Measurements from ENCODE around the gene WNT4. TPM values are rescaled to one million over a fixed set of nuclear protein-coding genes. Genes with fewer than 3 reads are reported as not detected.

The WNT4 gene
- total RNA-seq, 1 experiment from 2014 or later = 0.79 TPM

DNA sequence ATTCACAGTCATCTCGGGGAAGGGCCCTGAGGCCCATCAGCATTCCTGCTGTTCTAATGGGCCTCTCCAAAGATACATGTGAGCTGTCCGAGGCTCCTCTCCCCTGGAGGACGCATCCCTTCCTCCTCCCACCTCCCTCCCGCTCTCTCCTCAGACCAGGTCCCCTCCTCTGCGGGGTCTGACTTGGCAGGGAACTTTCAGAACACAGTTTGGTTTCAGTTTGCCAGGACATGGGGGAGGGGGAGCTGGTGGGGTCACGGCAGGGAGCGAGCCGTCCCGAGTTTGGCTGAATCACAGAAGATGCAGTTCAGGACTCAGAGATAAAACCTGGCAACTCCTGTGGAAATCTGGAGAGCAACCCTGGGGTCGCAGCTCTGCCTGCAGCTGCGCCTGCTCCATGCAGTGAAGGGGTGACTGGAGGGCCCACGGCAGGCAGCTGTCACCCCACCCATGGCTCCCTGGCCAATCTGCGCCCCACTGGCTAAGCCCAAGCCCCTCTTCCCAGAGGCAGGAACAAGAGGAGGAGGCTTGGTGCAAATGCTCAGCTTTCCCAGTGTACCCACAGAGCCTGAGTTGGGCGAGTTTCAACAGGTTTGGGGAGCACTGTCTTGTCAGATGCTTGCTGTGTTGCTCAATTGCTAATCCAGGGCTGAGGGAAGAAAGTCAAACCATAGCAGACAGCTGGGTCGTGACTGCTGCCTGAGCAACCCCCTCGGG lies 5.7 kb downstream of the WNT4 start:
- DNase-seq = no peak
- ChIA-PET CTCF (no interaction called here), POLR2A (no interaction called here)
- TF ChIP-seq CTCF (IDR thresholded peaks at IDR 0.05; ENCODE audit: insufficient read depth in 1 of 2, low read depth in 1 of 2, low read length in 1 of 2, severe bottlenecking in 1 of 2, unreplicated experiment in 1 of 2) = no peak
- Histone ChIP-seq H3K4me3 (ENCODE audit: low read depth, low read length) (no peak overlapping the region), H3K36me3 (ENCODE audit: control insufficient read depth, insufficient read depth, low read length) (no peaks in the 10 kb centered on the region), H3K4me1 (no peaks in the 10 kb centered on the region), H3K27me3 (replicated peaks; ENCODE audit: control insufficient read depth, insufficient read depth, low read length) (no peaks in the 10 kb centered on the region; the same call in none of the 2 replicates), H3K9me3 (no peaks in the 10 kb centered on the region)
- no peaks in the 10 kb centered on the region for H3K4me1 Mint-ChIP-seq (ENCODE audit: low read depth, unreplicated experiment)
- BruUV-seq (replicated peaks) = no TSS peak
- intact Hi-C loops (cut with micrococcal nuclease; ENCODE audit: unreplicated experiment) = no loop called here
- no peaks in the 10 kb centered on the region for H3K27me3 Mint-ChIP-seq (ENCODE audit: insufficient read depth, unreplicated experiment)
- no peaks in the 10 kb centered on the region for H3K36me3 Mint-ChIP-seq (ENCODE audit: insufficient read depth, unreplicated experiment)
- no peaks in the 10 kb centered on the region for H3K9me3 Mint-ChIP-seq (ENCODE audit: unreplicated experiment)
- H3K4me3 Mint-ChIP-seq (ENCODE audit: unreplicated experiment) = no peak overlapping the region
- H3K27ac Mint-ChIP-seq (ENCODE audit: unreplicated experiment) = no peak overlapping the region

- Histone ChIP-seq H3K4me1 (no peaks in the 10 kb centered on the region), H3K27me3 (replicated peaks; ENCODE audit: control insufficient read depth, insufficient read depth, low read length) (no peaks in the 10 kb centered on the region; the same call in 1 of the 2 replicates), H3K4me3 (ENCODE audit: low read depth, low read length) (no peak overlapping the region), H3K9me3 (no peaks in the 10 kb centered on the region), H3K36me3 (ENCODE audit: control insufficient read depth, insufficient read depth, low read length) (no peaks in the 10 kb centered on the region)
- Mint-ChIP-seq H3K36me3 (ENCODE audit: insufficient read depth, unreplicated experiment) (peaks cover 13% of the 10 kb centered on the region), H3K27ac (ENCODE audit: unreplicated experiment) (no peak overlapping the region), H3K4me3 (ENCODE audit: unreplicated experiment) (no peak overlapping the region), H3K9me3 (ENCODE audit: unreplicated experiment) (no peaks in the 10 kb centered on the region), H3K4me1 (ENCODE audit: low read depth, unreplicated experiment) (no peaks in the 10 kb centered on the region), H3K27me3 (ENCODE audit: insufficient read depth, unreplicated experiment) (no peaks in the 10 kb centered on the region)
- intact Hi-C loops (cut with micrococcal nuclease; ENCODE audit: unreplicated experiment) = loop anchor here (5.0 kb wide), 1 partner anchor 143 kb away; no protein-coding TSS in a partner anchor
- ChIA-PET POLR2A (no interaction called here), CTCF (no interaction called here)
- DNase-seq = no peak
- no TSS peak for BruUV-seq (replicated peaks)
- TF ChIP-seq CTCF (IDR thresholded peaks at IDR 0.05; ENCODE audit: insufficient read depth in 1 of 2, low read depth in 1 of 2, low read length in 1 of 2, severe bottlenecking in 1 of 2, unreplicated experiment in 1 of 2) = no peak
Observed at GRCh38 chr1:22133931-22134324, 9.0 kb downstream of the WNT4 start.

DNA sequence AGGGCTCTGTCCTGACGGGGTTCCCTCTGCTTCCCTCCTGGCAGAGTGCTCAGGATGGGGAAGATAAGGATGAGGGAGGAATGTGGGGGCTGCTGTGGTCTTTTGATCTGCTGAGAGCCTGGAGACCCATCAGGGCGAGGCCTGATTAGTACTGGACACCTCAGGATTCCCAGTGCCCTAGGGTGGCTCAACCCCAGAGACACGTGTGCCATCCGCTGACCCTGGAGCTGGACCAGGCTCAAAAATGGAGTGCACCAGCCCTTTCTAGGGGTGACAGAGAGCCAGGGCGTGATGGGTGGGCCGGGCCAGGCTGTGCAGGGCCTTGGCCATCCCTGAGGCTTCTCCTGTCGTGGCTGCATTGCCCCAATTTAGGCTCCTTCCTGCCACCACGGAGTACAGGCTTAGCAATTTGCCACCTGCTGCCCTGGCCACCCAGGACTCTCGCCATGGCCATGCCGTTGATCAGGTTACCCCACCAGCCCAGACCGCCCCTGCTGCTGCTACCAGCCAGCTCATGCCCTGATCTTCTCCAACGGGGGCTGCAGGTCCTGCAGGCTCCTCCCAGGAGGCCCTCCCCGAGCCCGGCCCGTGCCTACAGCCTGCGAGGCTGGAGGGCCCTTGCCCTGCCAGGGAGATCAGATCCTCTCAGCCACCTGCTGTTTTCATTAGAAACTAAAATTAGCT lies 9.5 kb downstream of the WNT4 start:
- no peak overlapping the region for H3K27ac Mint-ChIP-seq (ENCODE audit: unreplicated experiment)

More for the DNA sequence above, 9.5 kb downstream of the WNT4 start:
- Histone ChIP-seq H3K4me1 (no peaks in the 10 kb centered on the region), H3K9me3 (no peaks in the 10 kb centered on the region), H3K27me3 (replicated peaks; ENCODE audit: control insufficient read depth, insufficient read depth, low read length) (no peaks in the 10 kb centered on the region; the same call in 1 of the 2 replicates), H3K36me3 (ENCODE audit: control insufficient read depth, insufficient read depth, low read length) (no peaks in the 10 kb centered on the region), H3K4me3 (ENCODE audit: low read depth, low read length) (no peak overlapping the region)
- H3K9me3 Mint-ChIP-seq (ENCODE audit: unreplicated experiment) = no peaks in the 10 kb centered on the region
- BruUV-seq (replicated peaks) = no TSS peak
- CTCF ChIA-PET = no interaction called here
- TF ChIP-seq CTCF (IDR thresholded peaks at IDR 0.05; ENCODE audit: insufficient read depth in 1 of 2, low read depth in 1 of 2, low read length in 1 of 2, severe bottlenecking in 1 of 2, unreplicated experiment in 1 of 2) = no peak
- H3K4me1 Mint-ChIP-seq (ENCODE audit: low read depth, unreplicated experiment) = no peaks in the 10 kb centered on the region
- no peak for DNase-seq
- H3K36me3 Mint-ChIP-seq (ENCODE audit: insufficient read depth, unreplicated experiment) = peaks cover 13% of the 10 kb centered on the region
- intact Hi-C loops (cut with micrococcal nuclease; ENCODE audit: unreplicated experiment) = loop anchor here (5.0 kb wide), 1 partner anchor 144 kb away; no protein-coding TSS in a partner anchor
- no peak overlapping the region for H3K4me3 Mint-ChIP-seq (ENCODE audit: unreplicated experiment)
- POLR2A ChIA-PET = no interaction called here
- H3K27me3 Mint-ChIP-seq (ENCODE audit: insufficient read depth, unreplicated experiment) = no peaks in the 10 kb centered on the region
